GM18507 (cell line): ENCODE measurements around the gene UROC1.

Source experiments
- DNase-seq: peaks from one replicate; pipeline ENCODE4 v3.0.0; 2011; ENCODE audit warnings: low read depth; ENCODE audit not compliant: insufficient read length; ENCODE audit errors: extremely low spot score
- FAIRE-seq: peaks from 2 replicates; lab custom pipeline; 2011; peaks lifted over from hg19 to GRCh38; lab: Jason Lieb, UNC

UROC1 gene

DNA sequence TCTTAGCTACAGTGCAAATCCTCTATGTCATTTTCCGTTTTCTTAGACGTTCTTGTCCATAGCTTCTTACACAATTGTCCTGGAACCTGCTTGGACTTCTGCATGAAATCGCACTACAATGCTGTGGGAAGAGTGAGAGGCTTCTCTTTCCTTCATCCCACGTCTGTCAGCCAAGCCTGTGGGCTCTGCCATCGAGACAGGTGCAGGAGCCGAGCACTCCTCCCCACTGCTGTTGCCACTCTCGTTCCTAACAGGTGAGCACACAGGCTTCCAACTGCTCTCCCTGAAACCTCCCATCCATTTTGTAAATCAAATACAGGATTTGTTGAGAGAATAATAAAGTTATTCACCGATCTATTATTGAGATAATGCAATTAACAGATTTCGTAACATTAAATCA is 65.4 kb downstream of the UROC1 start:
- no peak for FAIRE-seq
- DNase-seq = no peak

GRCh38 chr3:126451511-126451910 is 66.1 kb downstream of the UROC1 start:
- DNase-seq (no peak), FAIRE-seq (no peak)

DNA sequence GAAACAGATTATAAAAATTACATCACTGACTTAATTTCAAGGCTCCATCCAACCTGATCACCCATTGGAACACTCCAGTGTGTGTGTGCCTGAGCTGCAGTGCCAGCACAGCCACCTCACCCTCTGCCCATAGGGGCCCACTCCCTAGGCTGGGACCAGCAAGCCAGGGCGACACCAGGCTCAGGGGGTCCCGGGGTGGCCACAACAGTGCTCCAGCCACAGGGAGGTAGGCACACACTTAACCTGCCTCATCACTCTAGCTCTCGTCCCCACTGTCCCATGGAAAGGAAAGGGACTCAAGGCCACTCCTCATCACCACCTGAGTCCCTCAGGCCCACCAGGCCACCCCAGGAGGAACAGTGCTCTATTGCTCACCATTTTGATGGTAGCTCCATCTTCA is 66.8 kb downstream of the UROC1 start:
- FAIRE-seq (no peak), DNase-seq (no peak)

DNA sequence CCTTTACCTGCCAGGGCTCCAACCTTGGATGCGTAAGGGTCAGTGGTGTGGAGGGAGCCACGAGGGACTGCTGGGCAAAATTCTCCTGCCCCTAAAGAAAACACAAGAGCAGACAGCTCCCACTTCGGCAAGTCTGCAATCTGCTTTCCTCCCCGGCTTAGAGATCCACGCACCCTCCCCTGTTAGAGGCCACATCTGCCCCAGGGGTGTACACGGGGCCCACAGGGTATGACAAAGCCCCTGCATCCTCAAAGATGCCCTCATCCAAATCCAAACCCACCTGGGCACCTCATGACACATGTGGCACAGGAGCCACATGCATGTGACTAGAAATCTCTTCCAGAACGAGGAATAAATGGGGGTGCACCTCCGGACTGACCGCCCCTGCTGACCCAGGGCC is 67.4 kb downstream of the UROC1 start:
- FAIRE-seq (no peak), DNase-seq (no peak)

DNA sequence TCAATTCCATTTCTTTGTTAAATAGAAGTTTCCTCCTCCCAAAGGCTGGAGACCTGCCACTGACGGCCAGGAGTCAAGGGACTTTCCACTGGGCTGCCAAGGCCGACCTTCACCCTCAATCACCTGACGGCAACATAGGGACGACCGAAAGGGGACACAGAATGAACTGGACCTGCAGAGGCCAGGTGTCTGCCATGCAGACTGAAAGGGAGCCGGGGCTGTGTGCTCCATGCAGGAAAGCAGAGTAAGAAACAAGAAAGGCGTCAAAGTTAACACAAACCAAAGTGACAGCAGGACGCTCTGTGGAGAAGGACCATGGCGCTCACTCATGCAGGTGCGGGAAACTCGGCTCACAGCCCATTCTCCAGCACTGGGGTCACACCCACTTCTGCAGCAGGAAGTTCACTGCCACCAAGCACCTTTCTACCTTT is 67.9 kb downstream of the UROC1 start:
- FAIRE-seq (no peak), DNase-seq (no peak)

DNA sequence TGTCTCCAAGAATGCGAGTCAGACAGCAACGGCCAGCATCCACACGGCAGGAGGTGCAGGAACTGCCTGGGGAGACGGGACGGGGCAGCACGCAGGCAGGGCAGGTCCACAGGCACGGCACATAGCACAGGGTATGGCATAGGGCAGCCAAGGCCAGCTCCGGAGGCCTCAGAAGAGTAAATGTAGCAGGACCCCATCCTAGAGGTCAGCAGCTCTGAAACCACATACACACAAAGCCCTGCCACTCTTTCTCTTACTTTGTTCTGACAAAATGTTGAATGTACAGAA is 68.7 kb downstream of the UROC1 start:
- FAIRE-seq = no peak

DNA sequence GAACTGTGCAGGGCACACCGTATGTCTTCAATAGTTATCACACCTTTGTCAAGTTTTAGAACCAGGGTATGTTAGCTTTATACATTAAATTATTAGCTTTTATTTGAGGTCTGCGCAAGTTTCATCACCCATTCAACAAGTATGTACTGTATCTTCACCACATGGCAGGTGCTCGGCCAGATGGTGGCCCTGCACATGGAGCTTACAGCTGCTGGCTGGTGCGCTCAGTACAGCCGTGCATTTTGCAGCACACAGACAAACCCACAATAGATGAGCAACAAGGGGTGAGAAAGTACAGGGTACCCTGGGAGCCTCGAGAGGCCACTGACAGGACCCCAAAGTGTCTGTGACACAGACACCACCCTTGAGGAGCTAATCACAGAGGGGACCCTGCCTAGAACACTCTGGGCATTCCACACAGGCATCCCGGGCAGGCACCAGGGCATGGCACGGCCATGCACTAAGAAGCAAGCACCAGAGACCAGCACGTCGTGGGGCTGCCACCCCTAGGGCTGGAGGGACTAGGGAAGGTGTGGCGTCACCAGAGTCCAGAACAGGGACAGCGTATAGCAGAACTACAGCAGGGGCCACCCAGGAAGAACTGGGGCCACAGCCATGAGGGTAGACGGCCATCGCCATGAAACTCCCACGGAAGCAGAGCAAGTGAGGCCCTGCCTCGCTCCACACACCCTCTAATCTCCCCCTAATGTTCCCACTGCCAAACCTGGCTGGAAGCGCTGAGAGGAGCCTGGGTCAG is 69.3 kb downstream of the UROC1 start:
- FAIRE-seq = no peak

More for the DNA sequence above, 68.7 kb downstream of the UROC1 start:
- DNase-seq = no peak

GRCh38 chr3:126447456-126448106 is 70.0 kb downstream of the UROC1 start:
- DNase-seq (no peak), FAIRE-seq (no peak)

More for the DNA sequence above, 69.3 kb downstream of the UROC1 start:
- no peak for DNase-seq

- FAIRE-seq = no peak
- DNase-seq = no peak
Measured at GRCh38 chr3:126446791-126447190, 70.8 kb downstream of the UROC1 start.

- no peak for FAIRE-seq
- DNase-seq = no peak
Measured at GRCh38 chr3:126446301-126446700, 71.3 kb downstream of the UROC1 start.

- FAIRE-seq = no peak
- no peak for DNase-seq
Measured at GRCh38 chr3:126445506-126445905, 72.1 kb downstream of the UROC1 start.

GRCh38 chr3:126442856-126443242 is 74.7 kb downstream of the UROC1 start:
- no peak for DNase-seq
- no peak for FAIRE-seq

- DNase-seq (no peak), FAIRE-seq (no peak)
Measured at GRCh38 chr3:126442094-126442855, 75.3 kb downstream of the UROC1 start.

- no peak for FAIRE-seq
Measured at GRCh38 chr3:126441256-126441880, 76.2 kb downstream of the UROC1 start.

DNA sequence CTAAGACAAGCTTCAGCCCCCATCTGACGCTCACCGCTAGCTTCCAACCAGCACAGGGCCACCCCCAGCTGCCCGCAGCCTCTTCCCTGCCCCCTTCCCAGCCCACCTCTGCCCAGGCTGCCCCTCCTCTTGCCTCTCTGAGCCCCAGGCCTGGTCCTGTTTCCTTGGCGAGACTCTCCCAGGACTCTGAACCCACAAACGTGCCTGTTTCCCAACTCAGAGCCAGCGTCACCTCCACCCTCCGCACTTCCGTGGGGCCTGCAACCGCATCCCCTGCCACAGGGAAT is 76.9 kb downstream of the UROC1 start:
- no peak for DNase-seq
- no peak for FAIRE-seq

More at GRCh38 chr3:126441256-126441880, 76.2 kb downstream of the UROC1 start:
- DNase-seq = no peak

- no peak for DNase-seq
- no peak for FAIRE-seq
Measured at GRCh38 chr3:126439968-126440708, 77.4 kb downstream of the UROC1 start.

DNA sequence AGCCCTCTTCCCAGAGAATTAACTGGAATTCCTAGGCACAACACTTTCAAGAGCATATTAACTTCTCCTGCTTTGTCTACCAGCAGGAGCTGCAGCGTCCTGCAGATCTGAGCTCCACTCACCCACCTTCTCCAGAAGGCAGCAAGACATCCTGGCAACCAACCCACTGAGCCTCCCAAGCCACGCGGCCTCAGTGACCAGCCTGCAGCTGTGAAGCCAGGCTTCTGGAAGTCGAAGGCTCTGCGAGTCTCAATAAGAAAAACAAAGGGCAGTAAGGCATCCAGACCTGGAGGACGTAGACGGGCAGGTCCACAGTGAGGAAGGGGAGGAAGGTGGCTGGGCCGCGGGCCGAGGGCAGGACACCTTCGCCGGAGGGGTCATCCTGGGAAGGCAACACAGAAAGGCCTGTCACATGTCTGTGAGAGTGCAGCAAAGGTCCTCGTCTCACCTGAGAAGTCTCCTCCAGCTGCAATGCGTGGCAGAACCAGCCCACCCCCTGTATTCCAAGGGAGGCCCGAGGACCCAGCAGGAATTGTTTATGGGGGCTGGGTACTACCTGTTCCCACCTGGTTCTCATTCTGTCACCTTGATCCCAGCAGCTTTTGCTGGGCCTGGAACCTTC is 78.1 kb downstream of the UROC1 start:
- no peak for DNase-seq
- FAIRE-seq = no peak

DNA sequence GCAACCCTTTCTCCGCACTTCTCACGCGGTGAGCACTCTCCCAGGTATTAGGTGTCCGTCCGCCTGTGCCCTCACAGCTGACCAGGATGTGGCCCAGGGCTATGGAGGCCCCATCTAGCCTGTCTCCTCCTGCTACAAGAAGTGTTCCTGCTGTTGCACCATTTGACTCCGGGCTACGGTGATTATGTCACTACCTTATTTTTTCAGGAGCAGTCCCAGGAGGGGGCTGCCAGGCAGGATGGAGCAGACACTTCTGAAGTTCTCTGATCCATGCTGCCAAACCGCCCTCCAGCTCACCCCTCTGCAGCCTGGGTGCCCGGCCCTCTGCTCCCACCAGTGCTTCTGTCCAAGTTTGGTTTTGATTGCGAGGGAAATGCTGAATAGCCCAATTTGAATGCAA is 78.8 kb downstream of the UROC1 start:
- DNase-seq = no peak
- no peak for FAIRE-seq

GRCh38 chr3:126438186-126438585 is 79.4 kb downstream of the UROC1 start:
- FAIRE-seq (no peak), DNase-seq (no peak)
